RKO (cell line): ENCODE results near the gene ASPHD1.
"Not testable (repeated sequence)": the region's sequence is repeated elsewhere in the genome, so short reads cannot be mapped to it uniquely, and the experiment has no call there.

Source experiments
- DNase-seq: peaks from one replicate; pipeline ENCODE4 v3.0.0-alpha.2; 2016; ENCODE audit warnings: low spot score

The ASPHD1 gene

GRCh38 chr16:29900102-29900887 is at the start of gene ASPHD1:
TSS of gene ASPHD1 (plus strand) at chr16:29900488. CDS start at chr16:29900972, 484 bp downstream.
- peak; percentile 97 for DNase-seq

- no peak for DNase-seq
These were observed 49.3 kb upstream of the ASPHD1 start for GRCh38 chr16:29850998-29851397.

- peak; percentile 13 for DNase-seq
These were observed 47.6 kb upstream of the ASPHD1 start for GRCh38 chr16:29852654-29853053.

GRCh38 chr16:29854520-29855100 is 45.7 kb upstream of the ASPHD1 start:
- DNase-seq = no peak

GRCh38 chr16:29857133-29857760 is 43.0 kb upstream of the ASPHD1 start:
- no peak for DNase-seq

- DNase-seq = no peak
These were observed 42.0 kb upstream of the ASPHD1 start for GRCh38 chr16:29858149-29858849.

GRCh38 chr16:29858974-29859373 is 41.3 kb upstream of the ASPHD1 start:
- DNase-seq = no peak

GRCh38 chr16:29860218-29860617 is 40.1 kb upstream of the ASPHD1 start:
- DNase-seq = no peak

GRCh38 chr16:29862383-29862883 is 37.9 kb upstream of the ASPHD1 start:
- peak; percentile 35 for DNase-seq

- DNase-seq = peak; percentile 97
These were observed 37.2 kb upstream of the ASPHD1 start, which contains the start of gene CDIPT for GRCh38 chr16:29862884-29863668. TSS of gene CDIPT (minus strand) at chr16:29863226. CDS start at chr16:29862857, 369 bp downstream.

- no peak for DNase-seq
These were observed 36.7 kb upstream of the ASPHD1 start for GRCh38 chr16:29863669-29863984.

- no peak for DNase-seq
These were observed 36.1 kb upstream of the ASPHD1 start for GRCh38 chr16:29864205-29864604.

GRCh38 chr16:29868396-29869009 is 31.8 kb upstream of the ASPHD1 start:
- DNase-seq = no peak

- not testable (repeated sequence) for DNase-seq
These were observed 31.2 kb upstream of the ASPHD1 start for GRCh38 chr16:29869067-29869466.

- DNase-seq = no peak
These were observed 28.3 kb upstream of the ASPHD1 start for GRCh38 chr16:29871822-29872546.

- no peak for DNase-seq
These were observed 27.0 kb upstream of the ASPHD1 start for GRCh38 chr16:29873319-29873718.

- DNase-seq = no peak
These were observed 25.1 kb upstream of the ASPHD1 start for GRCh38 chr16:29875206-29875605.

GRCh38 chr16:29876217-29876593 is 24.1 kb upstream of the ASPHD1 start:
- DNase-seq = no peak

GRCh38 chr16:29876594-29877249 is 23.6 kb upstream of the ASPHD1 start:
- DNase-seq = no peak
